NCI-H2081 treated with DMSO at 0.1 percent for 48 hours (cell line): Measurements from ENCODE around the gene PRELID3B.

ENCODE experiments used
- DNase-seq: peaks from one replicate; lab custom pipeline; 2025; lab: John Stamatoyannopoulos, UW

PRELID3B gene

GRCh38 chr20:59008715-59009336, 33.8 kb downstream of the PRELID3B start:
- DNase-seq, result no peak

GRCh38 chr20:59007665-59008511, 34.7 kb downstream of the PRELID3B start:
- no peak for DNase-seq

GRCh38 chr20:59006864-59007664, 35.5 kb downstream of the PRELID3B start, which contains the start of gene CTSZ:
TSS of gene CTSZ (minus strand) at chr20:59007254. CDS start at chr20:59007128, 126 bp downstream.
- DNase-seq, result no peak

- DNase-seq, result no peak
Measured at GRCh38 chr20:59006167-59006863, 36.3 kb downstream of the PRELID3B start.

- no peak for DNase-seq
Measured at GRCh38 chr20:59005523-59006166, 36.9 kb downstream of the PRELID3B start.

GRCh38 chr20:59004763-59005522, 37.6 kb downstream of the PRELID3B start:
- no peak for DNase-seq

GRCh38 chr20:59004493-59004762, 38.2 kb downstream of the PRELID3B start:
- no peak for DNase-seq

- DNase-seq, result no peak
Measured at GRCh38 chr20:59003836-59004492, 38.6 kb downstream of the PRELID3B start.

GRCh38 chr20:59002874-59003399, 39.6 kb downstream of the PRELID3B start:
- no peak for DNase-seq

GRCh38 chr20:59002388-59002787, 40.2 kb downstream of the PRELID3B start:
- DNase-seq, result no peak

GRCh38 chr20:59001449-59002171, 41.0 kb downstream of the PRELID3B start:
- DNase-seq, result no peak

GRCh38 chr20:59001068-59001448, 41.5 kb downstream of the PRELID3B start:
- DNase-seq, result no peak

GRCh38 chr20:59000326-59000725, 42.3 kb downstream of the PRELID3B start:
- no peak for DNase-seq

- DNase-seq, result no peak
Measured at GRCh38 chr20:58998656-58999055, 43.9 kb downstream of the PRELID3B start.

GRCh38 chr20:58997141-58997770, 45.3 kb downstream of the PRELID3B start:
- no peak for DNase-seq

GRCh38 chr20:58996226-58996611, 46.4 kb downstream of the PRELID3B start:
- no peak for DNase-seq

- DNase-seq, result no peak
Measured at GRCh38 chr20:58995461-58996225, 46.9 kb downstream of the PRELID3B start.
